ENCODE measurements around the gene HCN3. TPM values are rescaled to one million over a fixed set of nuclear protein-coding genes. Genes with fewer than 3 reads are reported as not detected.

Gene HCN3
- polyA plus RNA-seq, 1 of the 3 experiments (the other 2 are of a cell fraction) = 9.7 TPM

DNA sequence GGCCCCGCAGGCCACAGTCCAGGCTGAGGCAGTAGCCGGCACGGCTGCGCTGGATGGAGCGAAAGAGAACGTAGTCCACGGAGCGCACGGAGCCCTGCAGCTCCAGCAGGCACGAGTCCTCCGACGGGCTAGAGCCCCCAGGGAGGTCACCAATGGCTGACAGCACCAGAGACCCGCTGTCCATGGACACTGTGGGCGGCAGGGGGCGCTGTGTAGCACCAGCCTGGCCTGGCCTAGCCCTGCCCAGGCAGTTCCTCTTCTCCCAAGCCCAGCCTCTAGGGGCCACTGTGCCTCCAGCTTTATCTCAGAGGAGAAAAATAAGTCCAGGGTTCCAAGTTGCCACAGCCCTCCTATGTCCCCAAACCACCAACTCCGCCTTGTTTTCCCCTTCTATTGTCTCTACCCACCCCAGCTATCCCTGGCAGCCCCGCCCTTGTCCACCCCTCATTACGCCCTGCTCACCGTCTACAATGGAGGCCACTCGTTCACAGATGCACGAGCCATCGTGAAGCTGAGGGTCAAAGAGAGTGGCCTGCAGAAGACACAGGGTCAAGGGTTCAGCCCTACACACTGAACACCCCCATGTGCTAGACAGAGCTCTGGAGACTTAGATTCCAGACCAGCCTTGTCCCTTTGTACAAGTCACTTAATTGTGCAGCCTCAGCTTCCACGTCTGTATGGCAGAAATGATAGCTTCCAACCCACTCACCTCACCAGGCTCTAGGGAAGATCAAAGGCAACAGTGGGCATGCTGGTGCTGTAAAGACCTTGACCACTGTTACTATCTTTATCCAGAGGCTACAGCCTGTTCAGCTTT lies 26.4 kb upstream of the HCN3 start (continued):
- TF ChIP-seq YY1 (IDR thresholded peaks at IDR 0.05; ENCODE audit: low read depth) = peak; percentile 64; the same call in 1 of the 2 replicates
- TF ChIP-seq ELF1 (IDR thresholded peaks at IDR 0.05) = no peak
- no peak for TF ChIP-seq FOXM1 (IDR thresholded peaks at IDR 0.05; ENCODE audit: low read depth)
- TF ChIP-seq FOSL2 (IDR thresholded peaks at IDR 0.05; ENCODE audit: borderline replicate concordance, low read depth) = no peak
- TF ChIP-seq FOXJ3 (CRISPR knock-in tag; IDR thresholded peaks at IDR 0.05) = no peak
- TF ChIP-seq SMC3 (IDR thresholded peaks at IDR 0.05; ENCODE audit: low read depth, low read length) = peak; percentile 85
- TF ChIP-seq REST (IDR thresholded peaks at IDR 0.05; ENCODE audit: low read depth, low read length) = no peak
- TF ChIP-seq RCOR1 (IDR thresholded peaks at IDR 0.05; ENCODE audit: low read length) = peak; percentile 66
- no peak for TF ChIP-seq PBX3 (IDR thresholded peaks at IDR 0.05)
- TF ChIP-seq TCF12 (IDR thresholded peaks at IDR 0.05) = no peak
- no peak for TF ChIP-seq GABPA (IDR thresholded peaks at IDR 0.05; ENCODE audit: low read depth)
- peak; percentile 90 for TF ChIP-seq RAD21 (IDR thresholded peaks at IDR 0.05; ENCODE audit: low read length)
- no peak for TF ChIP-seq EZH2phosphoT487 (IDR thresholded peaks at IDR 0.05; ENCODE audit: borderline replicate concordance, low read depth)
- TF ChIP-seq JUND (IDR thresholded peaks at IDR 0.05) = no peak
- peak; percentile 72 for TF ChIP-seq MXI1 (IDR thresholded peaks at IDR 0.05; ENCODE audit: low read depth, low read length)
- no peak for TF ChIP-seq TEAD4 (IDR thresholded peaks at IDR 0.05; ENCODE audit: borderline replicate concordance, insufficient read depth)
- TF ChIP-seq, protein P1, sequence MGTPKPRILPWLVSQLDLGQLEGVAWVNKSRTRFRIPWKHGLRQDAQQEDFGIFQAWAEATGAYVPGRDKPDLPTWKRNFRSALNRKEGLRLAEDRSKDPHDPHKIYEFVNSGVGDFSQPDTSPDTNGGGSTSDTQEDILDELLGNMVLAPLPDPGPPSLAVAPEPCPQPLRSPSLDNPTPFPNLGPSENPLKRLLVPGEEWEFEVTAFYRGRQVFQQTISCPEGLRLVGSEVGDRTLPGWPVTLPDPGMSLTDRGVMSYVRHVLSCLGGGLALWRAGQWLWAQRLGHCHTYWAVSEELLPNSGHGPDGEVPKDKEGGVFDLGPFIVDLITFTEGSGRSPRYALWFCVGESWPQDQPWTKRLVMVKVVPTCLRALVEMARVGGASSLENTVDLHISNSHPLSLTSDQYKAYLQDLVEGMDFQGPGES (IDR thresholded peaks at IDR 0.05; ENCODE audit: low read depth, low read length) = no peak
- TF ChIP-seq RFX5 (IDR thresholded peaks at IDR 0.05; ENCODE audit: low read length) = no peak
- TF ChIP-seq MAX (IDR thresholded peaks at IDR 0.05; ENCODE audit: low read depth) = no peak
